Astrocyte of the spinal cord (primary cell): ENCODE results near the gene PRCC.

ENCODE experiments used
- DNase-seq: peaks from one replicate; pipeline ENCODE4 v3.0.0; 2011; ENCODE audit warnings: low read depth, low spot score
- H3K4me3 ChIP-seq: 2 replicates; pipeline ENCODE4 v1.5.1; 2011; ENCODE audit warnings: low read depth, mild to moderate bottlenecking, low read length, moderate library complexity
- CTCF ChIP-seq: IDR thresholded peaks from 2 replicates; pipeline ENCODE4 v1.5.1; 2012; ENCODE audit warnings: low read depth, mild to moderate bottlenecking, low read length, inconsistent platforms
- in situ Hi-C: cut with HindIII; loops from 2 replicates; pipeline ENCODE4 v1.10.0; 2017; ENCODE audit warnings: low sequenced_read_pairs

The PRCC gene

GRCh38 chr1:156788136-156788535 lies 20.8 kb downstream of the PRCC start:
- no peak overlapping the region for H3K4me3 ChIP-seq
- in situ Hi-C loops = no loop called here
- no peak for DNase-seq
- TF ChIP-seq CTCF = no peak

- in situ Hi-C loops = no loop called here
- TF ChIP-seq CTCF = no peak
- H3K4me3 ChIP-seq = no peak overlapping the region
- DNase-seq = no peak
Measured at GRCh38 chr1:156789621-156790318, 22.4 kb downstream of the PRCC start.

GRCh38 chr1:156794506-156795373 lies 27.4 kb downstream of the PRCC start:
- H3K4me3 ChIP-seq = no peak overlapping the region
- in situ Hi-C loops = no loop called here
- DNase-seq = no peak
- no peak for TF ChIP-seq CTCF

- H3K4me3 ChIP-seq = no peak overlapping the region
- DNase-seq = no peak
- no peak for TF ChIP-seq CTCF
- in situ Hi-C loops = no loop called here
Measured at GRCh38 chr1:156795374-156795733, 28.0 kb downstream of the PRCC start.

GRCh38 chr1:156795787-156796186 lies 28.5 kb downstream of the PRCC start:
- DNase-seq = peak; percentile 64
- no peak for TF ChIP-seq CTCF
- in situ Hi-C loops = no loop called here
- H3K4me3 ChIP-seq = no peak overlapping the region

GRCh38 chr1:156796340-156797097 lies 29.2 kb downstream of the PRCC start:
- no peak for TF ChIP-seq CTCF
- DNase-seq = no peak
- in situ Hi-C loops = no loop called here
- H3K4me3 ChIP-seq = no peak overlapping the region
